ENCODE results near the gene OR51B4.
"Not testable (repeated sequence)": the region's sequence is repeated elsewhere in the genome, so short reads cannot be mapped to it uniquely, and the experiment has no call there.

Gene OR51B4

DNA sequence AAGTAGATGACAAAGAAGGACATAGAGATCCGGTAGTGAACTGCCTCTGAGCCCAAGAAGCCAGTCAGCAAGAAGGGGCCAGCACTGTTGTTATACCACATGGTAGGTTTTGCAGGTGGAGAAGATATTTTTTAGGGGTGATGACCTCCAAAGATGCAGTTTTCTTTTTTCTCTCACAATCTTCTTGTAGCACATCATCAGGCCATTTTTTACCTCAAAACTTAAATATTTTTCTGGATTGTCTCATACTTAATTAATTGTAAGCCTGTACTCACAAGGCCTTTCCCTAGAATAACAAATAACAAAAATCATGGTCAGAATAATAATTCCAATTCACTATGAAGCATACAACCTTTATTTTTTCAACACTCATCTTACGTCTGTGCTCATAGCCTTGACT lies at the start of gene OR51B4:
Gene OR51B4 (minus strand): TSS at position 101 of the 400 bp plus-strand sequence. CDS start 0 bp downstream, at position 101.
- in situ Hi-C loops (cut with HindIII; ENCODE audit: low pct_unique_long_range_greater_than_20kb, low sequenced_read_pairs) = no loop called here
- no peak for DNase-seq (ENCODE audit: low read depth in 1 of 2, low spot score in 1 of 2)
- no peak for TF ChIP-seq JUND (IDR thresholded peaks at IDR 0.05; ENCODE audit: low read depth)

DNA sequence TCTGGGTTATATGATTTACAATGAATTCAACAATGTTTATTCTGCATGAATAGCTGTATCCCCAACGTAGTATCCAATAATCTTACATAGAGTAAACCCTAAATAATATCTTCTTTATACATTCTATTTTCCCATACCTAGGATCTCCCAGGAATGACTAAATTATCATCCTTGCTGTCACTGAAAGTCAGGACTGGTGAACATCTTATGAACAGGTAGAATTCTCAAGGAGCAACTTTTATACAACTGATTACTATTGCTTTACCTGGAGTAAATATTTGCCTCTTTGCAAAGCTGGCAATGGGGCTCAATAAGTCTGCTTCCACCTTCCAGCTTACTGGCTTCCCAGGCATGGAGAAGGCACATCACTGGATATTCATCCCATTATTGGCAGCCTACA lies 49.5 kb upstream of the OR51B4 start, which contains the start of gene OR51B6:
Gene OR51B6 (plus strand): TSS at position 301 of the 400 bp plus-strand sequence. CDS start 0 bp downstream, at position 301.
- no peak for DNase-seq (ENCODE audit: low read depth in 1 of 2, low spot score in 1 of 2)
- in situ Hi-C loops (cut with HindIII; ENCODE audit: low pct_unique_long_range_greater_than_20kb, low sequenced_read_pairs) = no loop called here
- no peak for TF ChIP-seq JUND (IDR thresholded peaks at IDR 0.05; ENCODE audit: low read depth)

GRCh38 chr11:5349550-5349949 lies 47.8 kb upstream of the OR51B4 start:
- DNase-seq (ENCODE audit: low read depth in 1 of 2, low spot score in 1 of 2) = no peak
- no peak for TF ChIP-seq JUND (IDR thresholded peaks at IDR 0.05; ENCODE audit: low read depth)
- in situ Hi-C loops (cut with HindIII; ENCODE audit: low pct_unique_long_range_greater_than_20kb, low sequenced_read_pairs) = no loop called here

- in situ Hi-C loops (cut with HindIII; ENCODE audit: low pct_unique_long_range_greater_than_20kb, low sequenced_read_pairs) = no loop called here
- TF ChIP-seq JUND (IDR thresholded peaks at IDR 0.05; ENCODE audit: low read depth) = no peak
- DNase-seq (ENCODE audit: low read depth in 1 of 2, low spot score in 1 of 2) = no peak
Observed at GRCh38 chr11:5348551-5349194, 46.9 kb upstream of the OR51B4 start.

GRCh38 chr11:5345831-5346230 lies 44.1 kb upstream of the OR51B4 start:
- TF ChIP-seq JUND (IDR thresholded peaks at IDR 0.05; ENCODE audit: low read depth) = no peak
- DNase-seq (ENCODE audit: low read depth in 1 of 2, low spot score in 1 of 2) = no peak
- in situ Hi-C loops (cut with HindIII; ENCODE audit: low pct_unique_long_range_greater_than_20kb, low sequenced_read_pairs) = no loop called here

GRCh38 chr11:5343474-5344335 lies 42.0 kb upstream of the OR51B4 start, which contains the start of gene OR51B5:
Gene OR51B5 (minus strand): TSS chr11:5343524. CDS start chr11:5343524, 0 bp downstream.
- TF ChIP-seq JUND (IDR thresholded peaks at IDR 0.05; ENCODE audit: low read depth) = no peak
- no peak for DNase-seq (ENCODE audit: low read depth in 1 of 2, low spot score in 1 of 2)
- in situ Hi-C loops (cut with HindIII; ENCODE audit: low pct_unique_long_range_greater_than_20kb, low sequenced_read_pairs) = no loop called here

DNA sequence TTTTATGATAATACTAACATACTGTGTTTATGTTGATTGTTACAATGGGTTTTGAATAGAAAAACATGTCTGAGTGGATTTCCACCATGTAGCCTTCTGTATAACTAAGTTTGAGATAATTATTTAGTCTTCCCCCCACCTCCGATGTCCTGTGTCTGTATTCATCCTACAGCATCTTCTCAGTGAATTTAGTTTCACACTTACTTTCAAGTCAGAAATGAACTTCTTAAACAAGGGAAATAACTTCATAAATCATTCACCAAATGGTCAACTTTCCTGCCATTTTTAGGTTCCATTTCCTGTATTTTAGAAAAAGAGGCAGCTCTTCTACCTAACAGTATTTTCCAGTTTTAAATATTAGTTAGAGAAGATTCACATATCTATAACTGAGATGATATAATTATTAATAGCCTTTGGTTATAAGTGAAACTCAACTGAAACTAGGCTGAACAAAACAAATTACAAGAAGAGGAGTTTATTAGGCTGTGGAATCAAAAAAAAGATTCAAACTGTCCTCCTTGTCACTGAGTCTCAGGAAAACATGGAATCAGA lies 38.1 kb upstream of the OR51B4 start:
- no peak for TF ChIP-seq JUND (IDR thresholded peaks at IDR 0.05; ENCODE audit: low read depth)
- in situ Hi-C loops (cut with HindIII; ENCODE audit: low pct_unique_long_range_greater_than_20kb, low sequenced_read_pairs) = no loop called here
- no peak for DNase-seq (ENCODE audit: low read depth in 1 of 2, low spot score in 1 of 2)

DNA sequence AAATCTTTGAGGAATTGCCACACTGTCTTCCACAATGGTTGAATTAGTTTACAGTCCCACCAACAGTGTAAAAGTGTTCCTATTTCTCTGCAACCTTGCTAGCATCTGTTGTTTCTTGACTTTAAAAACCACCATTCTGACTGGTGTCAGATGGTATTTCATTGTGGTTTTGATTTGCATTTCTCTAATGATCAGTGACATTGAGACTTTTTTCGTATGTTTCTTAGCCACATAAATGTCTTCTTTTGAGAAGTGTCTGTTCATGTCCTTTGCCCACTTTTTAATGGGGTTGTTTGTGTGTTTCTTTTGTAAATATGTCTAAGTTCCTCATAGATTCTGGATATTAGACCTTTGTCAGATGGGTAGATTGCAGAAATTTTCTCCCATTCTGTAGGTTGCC lies 35.5 kb upstream of the OR51B4 start:
- in situ Hi-C loops (cut with HindIII; ENCODE audit: low pct_unique_long_range_greater_than_20kb, low sequenced_read_pairs); DNase-seq (ENCODE audit: low read depth in 1 of 2, low spot score in 1 of 2): not testable (repeated sequence)

DNA sequence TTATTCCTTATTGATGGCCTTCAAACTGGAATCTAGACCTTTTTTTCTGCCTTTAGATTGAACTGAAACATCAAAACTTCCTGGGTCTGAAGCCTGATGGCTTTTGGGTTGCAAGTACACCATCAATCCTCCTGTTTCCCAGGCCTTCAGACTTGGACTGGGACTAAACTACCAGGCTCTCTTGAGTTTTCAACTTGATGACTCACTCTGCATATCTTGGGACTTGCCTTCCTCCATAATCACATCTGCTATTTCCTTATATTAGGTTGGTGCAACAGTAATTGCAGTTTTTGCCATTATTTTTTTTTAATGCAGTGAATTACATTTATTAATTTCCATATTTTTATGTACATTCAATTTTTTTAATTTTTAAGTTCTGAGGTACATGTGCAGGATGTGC lies 34.6 kb upstream of the OR51B4 start:
- in situ Hi-C loops (cut with HindIII; ENCODE audit: low pct_unique_long_range_greater_than_20kb, low sequenced_read_pairs) = no loop called here
- no peak for DNase-seq (ENCODE audit: low read depth in 1 of 2, low spot score in 1 of 2)
- TF ChIP-seq JUND (IDR thresholded peaks at IDR 0.05; ENCODE audit: low read depth) = no peak

GRCh38 chr11:5335170-5335569 lies 33.4 kb upstream of the OR51B4 start:
- DNase-seq (ENCODE audit: low read depth in 1 of 2, low spot score in 1 of 2) = no peak
- no peak for TF ChIP-seq JUND (IDR thresholded peaks at IDR 0.05; ENCODE audit: low read depth)
- in situ Hi-C loops (cut with HindIII; ENCODE audit: low pct_unique_long_range_greater_than_20kb, low sequenced_read_pairs) = no loop called here

GRCh38 chr11:5324197-5324596 lies 22.5 kb upstream of the OR51B4 start, which contains the start of gene OR51B2:
Gene OR51B2 (minus strand): TSS chr11:5324297. CDS start chr11:5324297, 0 bp downstream.
- no peak for TF ChIP-seq JUND (IDR thresholded peaks at IDR 0.05; ENCODE audit: low read depth)
- in situ Hi-C loops (cut with HindIII; ENCODE audit: low pct_unique_long_range_greater_than_20kb, low sequenced_read_pairs) = no loop called here
- DNase-seq (ENCODE audit: low read depth in 1 of 2, low spot score in 1 of 2) = no peak

GRCh38 chr11:5317292-5317691 lies 15.5 kb upstream of the OR51B4 start:
- TF ChIP-seq JUND (IDR thresholded peaks at IDR 0.05; ENCODE audit: low read depth) = no peak
- no peak for DNase-seq (ENCODE audit: low read depth in 1 of 2, low spot score in 1 of 2)
- in situ Hi-C loops (cut with HindIII; ENCODE audit: low pct_unique_long_range_greater_than_20kb, low sequenced_read_pairs) = no loop called here

- in situ Hi-C loops (cut with HindIII; ENCODE audit: low pct_unique_long_range_greater_than_20kb, low sequenced_read_pairs); DNase-seq (ENCODE audit: low read depth in 1 of 2, low spot score in 1 of 2): not testable (repeated sequence)
Observed at GRCh38 chr11:5313326-5314023, 11.7 kb upstream of the OR51B4 start.

Measured in T47D (cell line).